Urinary bladder (tissue), 4 donors: ENCODE measurements around the gene SLC6A19. TPM values are rescaled to one million over a fixed set of nuclear protein-coding genes. Genes with fewer than 3 reads are reported as not detected.

Experiments used
- DNase-seq: peaks from one replicate; pipeline ENCODE4 v3.0.0-alpha.2; 2015; ENCODE audit errors: extremely low spot score
- H3K27ac ChIP-seq: one replicate; pipeline ENCODE4 v1.5.1; 2013; ENCODE audit warnings: low read depth, mild to moderate bottlenecking, moderate library complexity
- H3K36me3 ChIP-seq: one replicate; pipeline ENCODE4 v1.6.1; 2013; ENCODE audit warnings: mild to moderate bottlenecking, moderate library complexity; ENCODE audit not compliant: insufficient read depth
- H3K4me1 ChIP-seq: one replicate; pipeline ENCODE4 v1.6.1; 2013; ENCODE audit warnings: mild to moderate bottlenecking, moderate library complexity; ENCODE audit not compliant: insufficient read depth
- H3K4me3 ChIP-seq: one replicate; pipeline ENCODE4 v1.5.1; 2013; ENCODE audit warnings: low read depth, low read length
- WGBS: extraction: QIAGEN DNeasy Blood & Tissue Kit; methylation state at CpG from one replicate; pipeline ENCODE4 v1.1.7; 2013; 5-methylcytosine and 5-hydroxymethylcytosine counted together
- polyA plus RNA-seq: library from polyadenylated mRNA; stranded (reverse); fragments of 200-250 nt; gene quantifications from one replicate; pipeline ENCODE4 v1.2.3, GENCODE V29; 2013
- total RNA-seq: library from RNA; depleted of rRNA; stranded (reverse); fragments of >200 nt; gene quantifications from one replicate; pipeline ENCODE4 v1.2.3, GENCODE V29; 2014
- donor health status: healthy with polysubstance abuse.
- donor health status: healthy.

SLC6A19 gene
- total and polyA plus RNA-seq, 2 donors, result not detected

DNA sequence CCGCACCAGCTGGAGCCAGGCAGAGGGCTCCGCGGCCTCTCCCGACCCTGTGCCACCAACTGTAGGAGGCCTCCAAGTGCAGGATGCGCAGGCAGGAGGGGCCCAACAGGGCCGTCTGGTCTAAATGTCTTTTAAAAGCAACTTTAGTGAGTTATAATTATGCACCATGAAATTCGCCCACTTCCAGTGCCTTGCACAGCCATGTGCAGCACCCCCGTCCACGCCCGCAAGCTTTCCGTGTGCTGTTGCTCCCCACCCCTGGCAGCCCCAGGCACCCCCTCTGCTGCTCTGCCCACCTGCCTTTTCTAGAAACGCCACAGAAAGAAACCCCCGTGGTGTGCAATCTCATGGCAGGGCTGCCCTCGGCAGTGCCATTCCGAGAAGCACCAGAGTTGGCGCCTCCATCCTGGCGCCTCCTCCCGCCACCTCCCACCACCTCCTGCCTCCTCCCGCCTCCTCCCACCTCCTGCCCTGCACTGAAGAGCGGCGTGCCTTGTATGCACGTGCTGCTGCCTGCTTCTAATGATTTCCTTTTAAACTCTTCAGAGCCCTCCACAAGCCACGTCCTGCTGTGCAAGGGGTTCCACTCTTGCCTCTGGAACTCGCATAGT, 16.3 kb downstream of the SLC6A19 start:
- H3K4me1 ChIP-seq, result no peaks in the 10 kb centered on the region
- H3K27ac ChIP-seq, result no peak overlapping the region
- 52% methylated on average over 24 of the region's 24 CpGs for WGBS
- H3K4me3 ChIP-seq, result no peak overlapping the region
- DNase-seq, result no peak
- no peaks in the 10 kb centered on the region for H3K36me3 ChIP-seq

DNA sequence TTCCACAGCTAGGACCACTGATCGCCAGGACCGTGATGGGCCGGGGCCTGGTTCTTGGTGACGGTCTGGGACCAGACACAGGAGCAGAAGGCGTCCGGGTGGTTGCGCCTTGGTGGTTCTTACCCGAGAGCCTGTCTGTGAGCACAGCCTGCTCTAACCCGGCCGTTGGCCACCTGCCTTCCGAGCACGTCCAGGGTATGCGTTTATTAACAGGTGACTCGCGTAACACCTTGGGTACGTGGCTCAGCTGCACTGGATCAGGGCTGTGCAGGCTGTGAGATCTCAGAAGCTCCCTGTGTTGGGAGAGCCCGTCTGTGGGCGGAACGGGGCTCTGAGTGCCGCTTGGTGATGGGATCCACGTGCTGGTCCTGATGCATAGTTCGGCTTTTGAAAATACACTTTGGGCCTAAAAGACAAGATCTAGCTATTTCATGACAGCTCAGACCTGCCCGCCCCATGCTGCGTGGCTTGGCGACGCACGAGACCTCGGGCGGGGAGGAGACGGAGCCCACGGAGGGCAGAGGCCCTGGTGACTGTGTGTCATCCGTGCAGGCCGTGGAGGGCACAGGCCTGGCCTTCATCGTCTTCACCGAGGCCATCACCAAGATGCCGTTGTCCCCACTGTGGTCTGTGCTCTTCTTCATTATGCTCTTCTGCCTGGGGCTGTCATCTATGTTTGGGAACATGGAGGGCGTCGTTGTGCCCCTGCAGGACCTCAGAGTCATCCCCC, 17.1 kb downstream of the SLC6A19 start:
- no peaks in the 10 kb centered on the region for H3K36me3 ChIP-seq
- WGBS, result 84% methylated on average over 38 of the region's 38 CpGs

GRCh38 chr5:1219098-1219767, 17.8 kb downstream of the SLC6A19 start:
- no peaks in the 10 kb centered on the region for H3K36me3 ChIP-seq
- H3K27ac ChIP-seq, result no peak overlapping the region
- H3K4me1 ChIP-seq, result no peaks in the 10 kb centered on the region
- DNase-seq, result no peak
- no peak overlapping the region for H3K4me3 ChIP-seq
- 75% methylated on average over 38 of the region's 38 CpGs for WGBS

More for the DNA sequence above, 17.1 kb downstream of the SLC6A19 start:
- no peak for DNase-seq
- no peak overlapping the region for H3K27ac ChIP-seq
- no peak overlapping the region for H3K4me3 ChIP-seq
- no peaks in the 10 kb centered on the region for H3K4me1 ChIP-seq

DNA sequence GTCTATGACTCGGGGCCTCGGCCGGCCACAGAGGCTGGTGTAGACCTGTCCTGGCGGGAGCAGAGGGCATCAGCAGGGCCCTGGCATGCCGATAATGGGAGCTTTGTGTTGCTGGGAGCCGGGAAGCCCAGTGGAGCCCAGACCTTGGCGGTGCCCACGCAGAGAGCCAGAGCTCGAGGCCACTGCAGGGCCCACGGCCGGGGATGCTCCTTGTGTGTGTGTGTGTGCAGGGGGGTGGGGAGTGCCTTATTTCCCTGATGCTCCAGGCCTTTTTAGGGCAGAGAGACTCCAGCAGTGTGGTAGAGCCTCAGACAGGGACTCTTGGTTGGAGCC, 18.3 kb downstream of the SLC6A19 start:
- Histone ChIP-seq H3K27ac (no peak overlapping the region), H3K36me3 (no peaks in the 10 kb centered on the region), H3K4me3 (no peak overlapping the region), H3K4me1 (no peaks in the 10 kb centered on the region)
- 80% methylated on average over 11 of the region's 11 CpGs for WGBS
- DNase-seq, result no peak

- 82% methylated on average over 9 of the region's 9 CpGs for WGBS
- DNase-seq, result no peak
- Histone ChIP-seq H3K4me1 (no peaks in the 10 kb centered on the region), H3K4me3 (no peak overlapping the region), H3K36me3 (no peaks in the 10 kb centered on the region), H3K27ac (no peak overlapping the region)
These were observed 19.0 kb downstream of the SLC6A19 start for GRCh38 chr5:1220351-1220750.

DNA sequence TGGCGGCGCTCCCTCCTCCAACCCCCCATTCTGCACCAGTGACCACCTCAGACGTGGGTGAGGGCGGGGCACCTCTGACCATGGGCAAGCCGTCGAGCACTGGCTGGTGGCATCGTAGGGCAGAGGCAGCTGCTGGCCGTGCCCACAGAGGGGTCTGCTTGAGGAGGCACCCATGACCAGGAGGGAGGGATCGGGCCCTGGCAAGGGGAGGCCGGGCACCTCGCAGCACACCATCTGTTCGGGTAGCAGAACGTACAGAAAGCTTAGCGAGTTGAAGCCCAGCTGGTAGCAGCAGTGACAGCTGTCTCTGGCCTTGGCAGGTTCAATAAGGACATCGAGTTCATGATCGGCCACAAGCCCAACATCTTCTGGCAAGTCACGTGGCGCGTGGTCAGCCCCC, 19.4 kb downstream of the SLC6A19 start:
- 90% methylated on average over 19 of the region's 19 CpGs for WGBS
- H3K4me1 ChIP-seq, result no peaks in the 10 kb centered on the region
- no peak for DNase-seq
- no peak overlapping the region for H3K27ac ChIP-seq
- no peak overlapping the region for H3K4me3 ChIP-seq
- no peaks in the 10 kb centered on the region for H3K36me3 ChIP-seq

- H3K4me1 ChIP-seq, result no peaks in the 10 kb centered on the region
- H3K36me3 ChIP-seq, result no peaks in the 10 kb centered on the region
- DNase-seq, result no peak
- 91% methylated on average over 10 of the region's 10 CpGs for WGBS
- no peak overlapping the region for H3K27ac ChIP-seq
- no peak overlapping the region for H3K4me3 ChIP-seq
These were observed 20.3 kb downstream of the SLC6A19 start for GRCh38 chr5:1221721-1222120.

DNA sequence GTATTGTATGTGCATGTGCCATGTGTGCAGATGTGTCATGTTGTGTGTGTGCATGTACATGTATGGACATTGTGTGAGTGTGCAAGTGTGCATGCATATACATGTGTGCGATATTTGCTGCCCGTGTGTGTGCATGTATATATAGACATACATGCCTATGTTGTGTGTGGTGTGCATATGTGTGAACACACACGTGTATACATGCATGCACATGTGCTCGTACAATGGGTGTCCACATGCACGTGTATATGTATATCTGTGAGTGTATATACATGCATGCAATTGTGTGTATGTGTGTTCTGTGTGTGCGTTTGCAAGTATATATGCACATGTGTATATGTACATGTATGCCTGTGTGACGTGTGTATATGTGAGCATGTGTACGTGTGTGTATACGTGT, 20.8 kb downstream of the SLC6A19 start:
- H3K27ac ChIP-seq, result no peak overlapping the region
- H3K4me1 ChIP-seq, result no peaks in the 10 kb centered on the region
- H3K4me3 ChIP-seq, result no peak overlapping the region
- H3K36me3 ChIP-seq, result no peaks in the 10 kb centered on the region
- WGBS, result 94% methylated on average over 9 of the region's 9 CpGs
- DNase-seq, result no peak

GRCh38 chr5:1222621-1223277, 21.4 kb downstream of the SLC6A19 start:
- WGBS, result 82% methylated on average over 27 of the region's 27 CpGs
- Histone ChIP-seq H3K4me3 (no peak overlapping the region), H3K27ac (no peak overlapping the region), H3K4me1 (no peaks in the 10 kb centered on the region), H3K36me3 (no peaks in the 10 kb centered on the region)
- DNase-seq, result no peak

DNA sequence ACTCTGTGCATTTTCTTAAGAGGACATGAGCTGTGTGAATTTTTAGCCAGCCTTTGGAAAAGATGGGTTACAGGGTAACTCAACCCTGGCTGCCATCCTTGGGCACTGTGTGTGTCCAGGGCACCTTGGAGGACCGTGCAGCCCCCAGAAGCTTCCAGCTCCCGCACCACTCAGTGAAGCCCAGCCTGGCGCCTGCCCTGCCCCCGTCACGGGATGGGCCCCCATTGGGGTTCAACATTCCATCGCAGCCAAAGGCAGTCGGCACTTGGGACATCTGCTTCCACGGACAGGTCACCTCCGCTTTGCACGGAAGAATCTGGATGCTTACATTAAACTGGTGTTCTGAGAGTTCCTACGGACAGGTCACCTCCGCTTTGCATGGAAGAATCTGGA, 21.9 kb downstream of the SLC6A19 start:
- WGBS, result 63% methylated on average over 12 of the region's 12 CpGs
- Histone ChIP-seq H3K36me3 (no peaks in the 10 kb centered on the region), H3K4me3 (no peak overlapping the region), H3K27ac (no peak overlapping the region), H3K4me1 (no peaks in the 10 kb centered on the region)
- no peak for DNase-seq

DNA sequence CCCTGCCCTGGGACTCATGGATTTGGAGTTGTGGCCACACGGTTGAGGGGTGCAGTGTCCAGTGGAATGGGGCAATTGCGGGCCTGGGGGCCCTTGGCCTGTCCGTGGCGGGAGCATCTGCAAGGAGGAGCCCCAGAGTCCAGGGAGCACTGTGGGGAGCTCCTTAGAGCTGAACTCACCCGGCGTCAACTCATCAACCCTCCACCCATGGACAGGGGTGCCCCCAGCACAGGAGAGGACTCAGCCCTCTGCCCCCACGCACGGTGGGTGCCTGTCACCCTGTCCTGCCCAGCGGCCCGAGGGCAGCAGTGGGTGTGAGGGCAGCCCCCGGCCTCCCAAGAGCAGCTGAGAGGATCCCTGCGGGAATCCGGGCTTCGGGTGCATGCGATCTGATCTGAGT, 23.2 kb downstream of the SLC6A19 start:
- no peaks in the 10 kb centered on the region for H3K36me3 ChIP-seq
- no peak overlapping the region for H3K4me3 ChIP-seq
- no peak for DNase-seq
- WGBS, result 86% methylated on average over 15 of the region's 15 CpGs
- no peaks in the 10 kb centered on the region for H3K4me1 ChIP-seq
- no peak overlapping the region for H3K27ac ChIP-seq

GRCh38 chr5:1225081-1225480, 23.7 kb downstream of the SLC6A19 start, which contains the start of gene SLC6A18:
TSS of gene SLC6A18 (plus strand) at chr5:1225381. CDS start at chr5:1225478, 97 bp downstream.
- no peak within 1 kb of the TSS for H3K27ac ChIP-seq
- H3K4me1 ChIP-seq, result no peaks in the 10 kb centered on the region
- 74% methylated on average over 11 of the region's 11 CpGs for WGBS
- no peak within 1 kb of the TSS for H3K4me3 ChIP-seq
- no peak for DNase-seq
- no peaks in the 10 kb centered on the region for H3K36me3 ChIP-seq

GRCh38 chr5:1226231-1226630, 24.8 kb downstream of the SLC6A19 start:
- no peak overlapping the region for H3K4me3 ChIP-seq
- WGBS, result 71% methylated on average over 12 of the region's 12 CpGs
- DNase-seq, result no peak
- H3K36me3 ChIP-seq, result no peaks in the 10 kb centered on the region
- H3K4me1 ChIP-seq, result no peaks in the 10 kb centered on the region
- H3K27ac ChIP-seq, result no peak overlapping the region
